Measurements from ENCODE around the gene IREB2.

Gene IREB2

GRCh38 chr15:78414621-78415250 is 23.3 kb upstream of the IREB2 start:
- no peak for DNase-seq (ENCODE audit: low read depth)
- no peak overlapping the region for H3K4me3 ChIP-seq (ENCODE audit: control insufficient read depth, low read depth, low read length)
- no peak for TF ChIP-seq CTCF (IDR thresholded peaks at IDR 0.05; ENCODE audit: control insufficient read depth, insufficient read depth, low read depth, low read length, missing control alignments)

- H3K4me3 ChIP-seq (ENCODE audit: control insufficient read depth, low read depth, low read length), result no peak overlapping the region
- peak; percentile 47 for TF ChIP-seq CTCF (IDR thresholded peaks at IDR 0.05; ENCODE audit: control insufficient read depth, insufficient read depth, low read depth, low read length, missing control alignments)
- no peak for DNase-seq (ENCODE audit: low read depth)
These were observed 22.7 kb upstream of the IREB2 start for GRCh38 chr15:78415284-78415683.

- TF ChIP-seq CTCF (IDR thresholded peaks at IDR 0.05; ENCODE audit: control insufficient read depth, insufficient read depth, low read depth, low read length, missing control alignments), result no peak
- DNase-seq (ENCODE audit: low read depth), result no peak
These were observed 20.0 kb upstream of the IREB2 start for GRCh38 chr15:78417754-78418630.

GRCh38 chr15:78418686-78419085 is 19.3 kb upstream of the IREB2 start:
- DNase-seq (ENCODE audit: low read depth), result no peak
- H3K4me3 ChIP-seq (ENCODE audit: control insufficient read depth, low read depth, low read length), result no peak overlapping the region
- TF ChIP-seq CTCF (IDR thresholded peaks at IDR 0.05; ENCODE audit: control insufficient read depth, insufficient read depth, low read depth, low read length, missing control alignments), result no peak

More at GRCh38 chr15:78417754-78418630, 20.0 kb upstream of the IREB2 start:
- no peak overlapping the region for H3K4me3 ChIP-seq (ENCODE audit: control insufficient read depth, low read depth, low read length)

GRCh38 chr15:78419367-78419766 is 18.6 kb upstream of the IREB2 start:
- no peak overlapping the region for H3K4me3 ChIP-seq (ENCODE audit: control insufficient read depth, low read depth, low read length)
- no peak for DNase-seq (ENCODE audit: low read depth)
- no peak for TF ChIP-seq CTCF (IDR thresholded peaks at IDR 0.05; ENCODE audit: control insufficient read depth, insufficient read depth, low read depth, low read length, missing control alignments)

- no peak for TF ChIP-seq CTCF (IDR thresholded peaks at IDR 0.05; ENCODE audit: control insufficient read depth, insufficient read depth, low read depth, low read length, missing control alignments)
- no peak for DNase-seq (ENCODE audit: low read depth)
- H3K4me3 ChIP-seq (ENCODE audit: control insufficient read depth, low read depth, low read length), result no peak overlapping the region
These were observed 17.8 kb upstream of the IREB2 start for GRCh38 chr15:78420220-78420619.

All from AG09309 (cell line).